B cell (primary cell): ENCODE results near the gene AADACL3.

Experiments used
- CTCF ChIP-seq: fragments of 200-600 bp; IDR thresholded peaks from one replicate; pipeline ENCODE4 v1.8.0; 2022; ENCODE audit warnings: antibody characterized with exemption, mild to moderate bottlenecking
- EZH2 ChIP-seq: IDR thresholded peaks from 2 replicates; pipeline ENCODE4 v1.6.1; 2012; ENCODE audit warnings: borderline replicate concordance, low read depth, mild to moderate bottlenecking, moderate library complexity, low read length; ENCODE audit not compliant: insufficient read depth, poor library complexity, severe bottlenecking

DNA sequence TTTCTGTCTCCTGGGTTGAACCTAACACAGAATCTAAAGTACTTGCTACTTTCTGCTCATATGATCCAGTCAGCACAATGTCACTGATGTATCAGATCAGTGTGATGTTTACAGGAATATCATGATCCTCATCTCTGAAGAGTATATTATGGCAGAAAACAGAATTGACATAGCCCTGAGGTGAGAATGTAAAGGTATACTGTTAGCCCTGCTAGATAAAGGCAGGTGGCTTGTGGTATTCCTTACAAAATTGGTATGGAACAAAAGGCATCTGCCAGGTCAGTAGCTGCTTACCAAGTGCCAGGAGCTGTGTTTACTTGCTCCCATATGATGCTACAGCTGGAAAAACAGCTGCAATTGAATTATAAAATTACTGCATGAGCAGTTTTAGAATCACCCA, 41.6 kb upstream of the AADACL3 start:
- TF ChIP-seq CTCF (no peak), EZH2 (no peak)
